Measurements from ENCODE around the gene FLNB. TPM values are rescaled to one million over a fixed set of nuclear protein-coding genes. Genes with fewer than 3 reads are reported as not detected.

The FLNB gene
- total and polyA plus RNA-seq, 10 of the 15 experiments (the other 5 are each of a cell fraction or from before 2014, with no cell fraction given) = 13.6 to 51.8 (median 26.4) TPM

DNA sequence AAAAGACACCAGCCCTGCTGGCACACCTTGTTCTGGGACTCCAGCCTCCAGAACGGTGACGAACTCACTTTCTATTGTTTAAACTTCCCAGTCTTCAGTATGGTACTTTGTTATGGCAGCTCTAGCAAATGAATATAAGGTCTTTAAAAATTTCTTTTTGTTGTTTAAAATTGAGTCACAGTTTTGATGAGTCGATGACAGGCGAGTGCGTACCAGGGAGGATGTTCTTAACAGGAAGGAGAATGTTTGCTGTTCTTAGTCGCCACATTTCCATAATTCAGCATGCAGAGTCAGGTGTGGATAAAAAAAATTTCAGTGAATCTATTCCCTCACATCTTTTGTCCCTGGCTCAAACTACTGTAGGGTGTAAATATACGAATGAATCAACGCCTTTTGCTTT is 190.1 kb downstream of the FLNB start:
- Histone ChIP-seq H3K27me3 (replicated peaks in 1 of 2; ENCODE audit: control insufficient read depth in 2 of 2, insufficient read depth in 2 of 2, low read length in 1 of 2) (no peaks in the 10 kb centered on the region), H4K20me1 (ENCODE audit: control insufficient read depth, insufficient read depth) (no peaks in the 10 kb centered on the region), H2AFZ (ENCODE audit: control insufficient read depth, low read depth, low read length) (no peak overlapping the region), H3K4me2 (ENCODE audit: control insufficient read depth, insufficient read depth) (no peak overlapping the region), H3K79me2 (ENCODE audit: control insufficient read depth, insufficient read depth, low read length) (no peaks in the 10 kb centered on the region; the same call in 1 of the 2 replicates), H3K4me3 (no peak overlapping the region), H3K36me3 (ENCODE audit: control insufficient read depth in 2 of 2, insufficient read depth in 2 of 2, low read length in 1 of 2) (peaks cover 2% of the 10 kb centered on the region in 2 experiments; a peak in 2 of 4 replicates), H3K9me3 (replicated peaks; ENCODE audit: control insufficient read depth, insufficient read depth, low read length) (peaks cover 20% of the 10 kb centered on the region), H3K4me1 (ENCODE audit: control insufficient read depth, insufficient read depth, low read length) (peaks cover 46% of the 10 kb centered on the region), H3K9ac (ENCODE audit: control insufficient read depth, insufficient read depth, low read length) (no peak overlapping the region), H3K27ac (ENCODE audit: control insufficient read depth, insufficient read depth) (no peak overlapping the region)
- in situ Hi-C loops (cut with MboI) (no loop called here), intact Hi-C loops (cut with micrococcal nuclease; ENCODE audit: unreplicated experiment) (no loop called here)
- DNase-seq (ENCODE audit: low read depth, low spot score) = no peak
- ChIA-PET RAD21 (ENCODE audit: unreplicated experiment) (interaction anchor here (2.0 to 8.1 kb wide), 4 partner anchors 10 to 36 kb away, joined by 13 to 285 read pairs (median 69); partner anchors contain the start of gene DNASE1L3), POLR2A (interaction anchor here (2.8 to 17.1 kb wide), 3 partner anchors 14 to 34 kb away, joined by 51 to 491 read pairs (median 72); partner anchors contain the start of gene DNASE1L3), SMC1A (ENCODE audit: uncharacterized antibody, unreplicated experiment) (interaction anchor here (6.0 to 12.6 kb wide), 2 partner anchors 15 to 34 kb away, joined by 67 to 510 read pairs; partner anchors contain the start of gene DNASE1L3), CTCF (interaction anchor here (25.2 kb wide), 1 partner anchor 16 kb away, joined by 655 read pairs; the partner anchor contains the start of gene DNASE1L3)
- ATAC-seq = no peak
- WGBS (ENCODE audit: insufficient coverage, insufficient replicate concordance, low lambda C conversion rate, missing lambda C conversion rate) = 94% methylated on average over 8 of the region's 8 CpGs
- no TSS peak for BruUV-seq (replicated peaks)
- no peak for FAIRE-seq
- TF ChIP-seq RAD21 (IDR thresholded peaks at IDR 0.05; ENCODE audit: insufficient read depth, low read depth, low read length) (no peak), TCF12 (IDR thresholded peaks at IDR 0.05; ENCODE audit: low read depth, low read length) (no peak), BCL11A (IDR thresholded peaks at IDR 0.05; ENCODE audit: low read depth, low read length) (no peak), YBX1 (IDR thresholded peaks at IDR 0.05) (no peak), LARP7 (IDR thresholded peaks at IDR 0.05) (no peak), EED (IDR thresholded peaks at IDR 0.05; ENCODE audit: low read depth) (no peak), ZSCAN29 (IDR thresholded peaks at IDR 0.05) (no peak)
- TF ChIP-seq, protein P1, sequence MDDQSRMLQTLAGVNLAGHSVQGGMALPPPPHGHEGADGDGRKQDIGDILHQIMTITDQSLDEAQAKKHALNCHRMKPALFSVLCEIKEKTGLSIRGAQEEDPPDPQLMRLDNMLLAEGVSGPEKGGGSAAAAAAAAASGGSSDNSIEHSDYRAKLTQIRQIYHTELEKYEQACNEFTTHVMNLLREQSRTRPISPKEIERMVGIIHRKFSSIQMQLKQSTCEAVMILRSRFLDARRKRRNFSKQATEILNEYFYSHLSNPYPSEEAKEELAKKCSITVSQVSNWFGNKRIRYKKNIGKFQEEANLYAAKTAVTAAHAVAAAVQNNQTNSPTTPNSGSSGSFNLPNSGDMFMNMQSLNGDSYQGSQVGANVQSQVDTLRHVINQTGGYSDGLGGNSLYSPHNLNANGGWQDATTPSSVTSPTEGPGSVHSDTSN (IDR thresholded peaks at IDR 0.05; ENCODE audit: insufficient replicate concordance, low read depth, low read length) = no peak
- TF ChIP-seq, protein P2, sequence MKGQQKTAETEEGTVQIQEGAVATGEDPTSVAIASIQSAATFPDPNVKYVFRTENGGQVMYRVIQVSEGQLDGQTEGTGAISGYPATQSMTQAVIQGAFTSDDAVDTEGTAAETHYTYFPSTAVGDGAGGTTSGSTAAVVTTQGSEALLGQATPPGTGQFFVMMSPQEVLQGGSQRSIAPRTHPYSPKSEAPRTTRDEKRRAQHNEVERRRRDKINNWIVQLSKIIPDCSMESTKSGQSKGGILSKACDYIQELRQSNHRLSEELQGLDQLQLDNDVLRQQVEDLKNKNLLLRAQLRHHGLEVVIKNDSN (IDR thresholded peaks at IDR 0.05; ENCODE audit: borderline replicate concordance, extremely low read length, insufficient read depth, low read depth, low read length) = no peak
- TF ChIP-seq, protein P3, sequence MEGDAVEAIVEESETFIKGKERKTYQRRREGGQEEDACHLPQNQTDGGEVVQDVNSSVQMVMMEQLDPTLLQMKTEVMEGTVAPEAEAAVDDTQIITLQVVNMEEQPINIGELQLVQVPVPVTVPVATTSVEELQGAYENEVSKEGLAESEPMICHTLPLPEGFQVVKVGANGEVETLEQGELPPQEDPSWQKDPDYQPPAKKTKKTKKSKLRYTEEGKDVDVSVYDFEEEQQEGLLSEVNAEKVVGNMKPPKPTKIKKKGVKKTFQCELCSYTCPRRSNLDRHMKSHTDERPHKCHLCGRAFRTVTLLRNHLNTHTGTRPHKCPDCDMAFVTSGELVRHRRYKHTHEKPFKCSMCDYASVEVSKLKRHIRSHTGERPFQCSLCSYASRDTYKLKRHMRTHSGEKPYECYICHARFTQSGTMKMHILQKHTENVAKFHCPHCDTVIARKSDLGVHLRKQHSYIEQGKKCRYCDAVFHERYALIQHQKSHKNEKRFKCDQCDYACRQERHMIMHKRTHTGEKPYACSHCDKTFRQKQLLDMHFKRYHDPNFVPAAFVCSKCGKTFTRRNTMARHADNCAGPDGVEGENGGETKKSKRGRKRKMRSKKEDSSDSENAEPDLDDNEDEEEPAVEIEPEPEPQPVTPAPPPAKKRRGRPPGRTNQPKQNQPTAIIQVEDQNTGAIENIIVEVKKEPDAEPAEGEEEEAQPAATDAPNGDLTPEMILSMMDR (IDR thresholded peaks at IDR 0.05 in 2 of 3, conservative IDR thresholded peaks at IDR 0.05 in 1 of 3; ENCODE audit: control insufficient read depth in 2 of 3, extremely low read depth in 1 of 3, insufficient read depth in 1 of 3, low read depth in 3 of 3, low read length in 3 of 3) = no peak
- TF ChIP-seq, protein P4, sequence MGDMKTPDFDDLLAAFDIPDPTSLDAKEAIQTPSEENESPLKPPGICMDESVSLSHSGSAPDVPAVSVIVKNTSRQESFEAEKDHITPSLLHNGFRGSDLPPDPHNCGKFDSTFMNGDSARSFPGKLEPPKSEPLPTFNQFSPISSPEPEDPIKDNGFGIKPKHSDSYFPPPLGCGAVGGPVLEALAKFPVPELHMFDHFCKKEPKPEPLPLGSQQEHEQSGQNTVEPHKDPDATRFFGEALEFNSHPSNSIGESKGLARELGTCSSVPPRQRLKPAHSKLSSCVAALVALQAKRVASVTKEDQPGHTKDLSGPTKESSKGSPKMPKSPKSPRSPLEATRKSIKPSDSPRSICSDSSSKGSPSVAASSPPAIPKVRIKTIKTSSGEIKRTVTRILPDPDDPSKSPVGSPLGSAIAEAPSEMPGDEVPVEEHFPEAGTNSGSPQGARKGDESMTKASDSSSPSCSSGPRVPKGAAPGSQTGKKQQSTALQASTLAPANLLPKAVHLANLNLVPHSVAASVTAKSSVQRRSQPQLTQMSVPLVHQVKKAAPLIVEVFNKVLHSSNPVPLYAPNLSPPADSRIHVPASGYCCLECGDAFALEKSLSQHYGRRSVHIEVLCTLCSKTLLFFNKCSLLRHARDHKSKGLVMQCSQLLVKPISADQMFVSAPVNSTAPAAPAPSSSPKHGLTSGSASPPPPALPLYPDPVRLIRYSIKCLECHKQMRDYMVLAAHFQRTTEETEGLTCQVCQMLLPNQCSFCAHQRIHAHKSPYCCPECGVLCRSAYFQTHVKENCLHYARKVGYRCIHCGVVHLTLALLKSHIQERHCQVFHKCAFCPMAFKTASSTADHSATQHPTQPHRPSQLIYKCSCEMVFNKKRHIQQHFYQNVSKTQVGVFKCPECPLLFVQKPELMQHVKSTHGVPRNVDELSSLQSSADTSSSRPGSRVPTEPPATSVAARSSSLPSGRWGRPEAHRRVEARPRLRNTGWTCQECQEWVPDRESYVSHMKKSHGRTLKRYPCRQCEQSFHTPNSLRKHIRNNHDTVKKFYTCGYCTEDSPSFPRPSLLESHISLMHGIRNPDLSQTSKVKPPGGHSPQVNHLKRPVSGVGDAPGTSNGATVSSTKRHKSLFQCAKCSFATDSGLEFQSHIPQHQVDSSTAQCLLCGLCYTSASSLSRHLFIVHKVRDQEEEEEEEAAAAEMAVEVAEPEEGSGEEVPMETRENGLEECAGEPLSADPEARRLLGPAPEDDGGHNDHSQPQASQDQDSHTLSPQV (IDR thresholded peaks at IDR 0.05) = no peak

All from GM12878 (cell line).